HG02678 (cell line): ENCODE data around the gene PTP4A2.

Source experiments
- ATAC-seq: cut with Tn5 transposase; IDR thresholded peaks from one replicate; pipeline ENCODE4 v1.9.1; 2021; ENCODE audit warnings: mild to moderate bottlenecking, moderate library complexity; ENCODE audit not compliant: unreplicated experiment

PTP4A2 gene

DNA sequence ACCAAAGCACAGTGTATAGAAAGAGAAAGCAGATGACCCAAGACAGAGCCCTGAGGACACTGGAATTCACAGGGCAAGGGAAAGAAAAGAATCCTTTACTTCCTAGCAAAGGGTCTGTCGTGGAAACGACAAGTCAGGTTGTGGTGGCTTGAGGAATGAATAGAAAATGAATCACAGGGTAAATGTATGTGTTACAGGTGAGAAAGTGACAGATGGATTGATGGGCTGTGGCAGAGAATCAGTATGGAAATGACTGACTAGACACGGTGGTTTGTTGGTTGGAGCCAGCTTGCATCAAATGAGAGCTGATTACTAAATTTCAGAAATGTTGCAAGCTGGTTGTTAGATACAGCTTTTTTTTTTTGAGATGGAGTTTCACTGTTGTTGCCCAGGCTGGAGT, 46.9 kb downstream of the PTP4A2 start:
- no peak for ATAC-seq

DNA sequence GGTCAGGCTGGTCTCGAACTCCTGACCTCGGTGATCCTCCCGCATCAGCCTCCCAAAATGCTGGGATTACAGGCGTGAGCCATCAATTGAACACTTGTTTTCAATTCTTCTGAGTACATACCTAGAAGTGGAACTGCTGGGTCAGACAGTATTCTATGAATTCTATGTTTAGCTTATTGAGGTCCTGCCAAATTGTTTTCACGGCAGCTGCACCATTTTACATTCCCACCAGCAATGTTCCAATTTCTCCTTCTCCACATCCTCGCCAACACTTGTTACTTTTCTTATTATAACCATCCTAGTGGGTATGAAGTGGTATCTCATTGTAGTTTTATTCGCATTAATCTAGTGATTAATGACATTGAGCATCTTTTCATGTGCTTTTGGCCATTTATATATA, 49.9 kb downstream of the PTP4A2 start:
- ATAC-seq: no peak

DNA sequence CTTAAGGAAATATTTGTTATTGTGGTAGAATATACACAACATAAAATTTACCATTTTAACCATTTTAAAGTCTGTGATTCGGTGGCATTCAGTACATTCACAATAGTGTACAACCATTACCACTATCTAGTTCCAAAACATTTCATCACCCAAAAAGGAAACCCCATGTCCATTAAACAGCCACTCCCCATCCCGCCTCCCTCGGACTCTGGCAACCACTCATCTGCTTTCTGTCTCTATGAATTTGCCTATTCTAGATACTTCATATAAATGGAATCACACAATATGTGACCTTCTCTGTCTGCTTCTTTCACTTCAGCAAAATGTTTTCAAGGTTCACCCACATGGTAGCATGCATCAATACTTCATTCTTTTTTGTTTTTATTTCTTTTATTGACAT, 51.3 kb downstream of the PTP4A2 start:
- no peak for ATAC-seq

DNA sequence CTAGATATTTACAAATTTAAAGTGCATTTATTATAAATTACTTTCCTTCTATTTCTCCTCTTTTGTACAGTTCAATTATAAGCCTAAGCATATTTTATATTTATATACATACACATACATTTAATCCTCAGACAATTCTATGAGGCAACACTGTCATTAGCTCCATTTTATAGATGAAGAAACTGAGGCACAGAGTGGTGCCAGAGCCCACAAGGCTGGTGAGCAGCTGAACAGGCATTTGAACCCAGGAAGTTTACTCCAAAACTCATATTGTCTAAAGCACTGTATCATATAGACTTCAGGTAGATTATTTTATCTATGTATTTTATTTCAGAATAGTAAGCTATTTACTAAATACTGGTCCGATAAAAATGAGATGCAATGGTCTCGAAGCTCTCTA, 52.3 kb downstream of the PTP4A2 start:
- ATAC-seq: no peak

DNA sequence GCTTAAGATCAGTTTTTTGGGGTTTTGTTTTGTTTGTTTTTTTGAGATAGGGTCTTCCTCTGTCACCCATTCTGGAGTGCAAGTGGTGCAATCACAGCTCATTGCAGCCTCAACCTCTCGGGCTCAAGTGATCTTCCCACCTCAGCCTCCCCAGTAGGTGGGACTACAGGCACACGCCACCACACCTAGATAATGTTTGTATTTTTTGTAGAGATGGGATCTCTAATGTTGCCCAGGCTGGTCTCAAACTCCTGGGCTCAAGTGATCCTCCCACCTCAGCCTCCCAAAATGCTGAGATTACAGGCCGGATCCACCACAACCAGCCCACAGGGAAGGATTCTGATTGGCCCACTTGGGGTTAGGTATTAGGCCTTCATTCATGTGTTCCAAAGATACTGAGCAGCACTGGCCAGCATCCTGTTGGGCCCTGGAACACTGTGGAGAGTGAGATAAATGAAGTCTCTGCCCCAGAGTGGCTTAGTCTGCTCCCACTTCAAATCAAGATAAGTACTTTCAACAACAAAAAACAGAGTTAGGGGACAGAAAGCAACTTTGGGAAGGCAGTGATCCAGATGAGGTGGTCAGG, 54.7 kb downstream of the PTP4A2 start:
- no peak for ATAC-seq

DNA sequence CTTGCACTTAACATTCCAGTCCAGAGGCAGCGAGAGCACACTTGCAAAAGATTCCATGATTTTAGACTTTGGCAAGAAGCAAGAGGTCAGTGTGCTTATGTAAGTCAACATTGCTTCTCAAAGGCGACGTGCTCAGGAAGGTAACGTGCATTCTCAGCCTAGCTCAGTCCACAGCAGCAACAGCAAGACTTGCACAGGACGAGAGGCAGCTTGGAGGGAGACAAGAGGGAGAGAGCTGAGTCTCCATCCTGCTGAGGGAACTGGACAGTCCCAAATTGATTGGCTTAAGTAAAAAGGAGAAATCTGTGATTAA, 56.5 kb downstream of the PTP4A2 start:
- ATAC-seq: no peak

DNA sequence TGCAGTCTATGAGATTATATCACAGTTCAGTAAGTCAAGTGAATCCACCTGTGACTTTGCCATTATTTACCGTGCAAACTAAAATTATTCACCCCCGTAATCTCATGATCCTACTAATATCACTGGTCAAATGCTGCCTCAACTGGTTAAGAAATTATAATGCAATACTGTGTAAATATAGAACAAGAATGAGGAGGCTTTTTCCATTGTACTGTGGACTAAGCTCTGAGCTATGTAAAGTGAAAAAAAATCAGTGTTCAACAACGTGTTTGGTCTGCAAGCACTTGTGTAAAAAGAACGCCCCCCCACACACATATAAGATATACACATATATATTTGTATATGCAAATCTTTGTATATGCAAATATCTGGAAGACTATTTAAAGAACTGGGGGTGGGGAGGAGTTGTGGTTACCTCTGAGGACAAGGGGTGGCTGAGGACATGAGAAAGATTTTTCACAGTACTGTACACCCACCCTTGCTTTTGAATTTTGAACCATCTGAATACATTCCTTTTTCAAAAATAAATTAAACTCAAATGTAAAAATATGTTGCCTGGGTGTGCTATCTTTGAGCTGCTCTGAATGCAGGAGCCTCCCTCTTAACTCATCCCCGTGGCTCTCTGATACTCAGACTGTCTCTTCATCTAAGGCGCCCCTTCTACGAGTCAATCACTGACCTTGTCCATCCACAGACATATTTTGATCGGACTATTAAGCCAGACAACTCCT, 57.0 kb downstream of the PTP4A2 start:
- ATAC-seq: no peak

DNA sequence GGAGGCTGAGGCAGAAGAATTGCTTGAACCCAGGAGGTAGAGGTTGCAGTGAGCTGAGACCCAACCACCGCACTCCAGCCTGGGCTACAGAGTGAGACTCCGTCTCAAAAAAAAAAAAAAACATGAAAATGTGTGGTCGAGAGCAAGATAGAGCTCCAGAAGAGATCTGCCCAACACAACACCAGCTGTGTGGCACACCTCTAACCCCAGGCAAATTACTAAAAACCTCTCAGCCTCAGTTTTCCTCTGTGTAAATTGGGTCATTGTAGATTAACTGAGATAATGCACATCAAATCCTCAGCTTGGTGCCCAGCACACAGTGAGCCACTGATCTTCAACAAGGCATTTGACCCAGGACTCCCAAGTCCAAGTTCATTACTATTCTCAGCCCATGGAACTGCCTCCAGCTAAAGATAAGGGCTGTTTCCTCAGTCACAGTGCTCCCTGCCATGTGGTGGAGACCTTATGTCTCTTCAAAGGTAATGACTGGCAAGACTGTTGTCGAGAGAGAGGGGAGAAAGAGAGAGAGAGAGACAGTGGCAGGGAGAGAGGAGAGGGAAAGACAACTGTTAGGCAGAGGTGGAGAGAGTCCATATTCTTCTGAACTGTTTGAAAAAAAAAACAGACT, 58.1 kb downstream of the PTP4A2 start:
- ATAC-seq: no peak

DNA sequence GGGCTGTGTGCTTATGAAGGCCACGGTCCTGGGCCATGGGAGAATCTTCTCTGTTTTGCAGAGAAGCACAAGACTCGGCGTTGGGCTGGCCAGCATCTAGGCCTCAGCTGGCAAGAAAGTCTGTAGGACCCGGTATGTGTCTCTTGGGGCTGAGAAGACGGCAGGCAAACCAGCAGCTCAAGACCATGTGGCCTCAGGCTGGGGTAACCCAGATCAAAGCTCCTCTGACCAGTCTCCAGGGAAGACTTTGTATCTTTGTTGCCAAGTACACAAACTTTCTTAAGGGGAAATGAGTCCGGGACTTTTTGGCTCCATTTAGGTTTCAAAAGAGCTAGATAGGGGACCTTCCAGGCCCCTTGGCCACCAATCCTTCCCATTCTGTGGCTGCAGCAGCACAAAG, 60.1 kb downstream of the PTP4A2 start:
- ATAC-seq: no peak

DNA sequence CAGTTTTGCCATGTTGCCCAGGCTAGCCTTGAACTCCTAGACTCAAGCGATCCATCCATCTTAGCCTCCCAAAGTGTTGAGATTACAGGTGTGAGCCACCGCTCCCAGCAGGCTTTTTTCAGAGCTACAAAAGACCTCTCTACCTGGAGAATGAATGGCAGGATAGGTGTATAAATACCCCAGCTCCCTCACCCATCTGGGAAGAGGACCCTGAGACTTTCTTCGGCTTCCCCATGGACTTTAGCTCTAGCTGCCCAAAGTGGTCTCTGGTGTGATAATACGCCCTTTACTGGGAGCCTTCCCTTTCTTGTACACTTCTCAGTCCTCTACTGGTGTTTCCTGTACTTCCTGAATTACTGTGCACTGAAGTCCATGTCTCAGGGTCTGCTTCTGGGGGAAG, 60.6 kb downstream of the PTP4A2 start:
- ATAC-seq: no peak

DNA sequence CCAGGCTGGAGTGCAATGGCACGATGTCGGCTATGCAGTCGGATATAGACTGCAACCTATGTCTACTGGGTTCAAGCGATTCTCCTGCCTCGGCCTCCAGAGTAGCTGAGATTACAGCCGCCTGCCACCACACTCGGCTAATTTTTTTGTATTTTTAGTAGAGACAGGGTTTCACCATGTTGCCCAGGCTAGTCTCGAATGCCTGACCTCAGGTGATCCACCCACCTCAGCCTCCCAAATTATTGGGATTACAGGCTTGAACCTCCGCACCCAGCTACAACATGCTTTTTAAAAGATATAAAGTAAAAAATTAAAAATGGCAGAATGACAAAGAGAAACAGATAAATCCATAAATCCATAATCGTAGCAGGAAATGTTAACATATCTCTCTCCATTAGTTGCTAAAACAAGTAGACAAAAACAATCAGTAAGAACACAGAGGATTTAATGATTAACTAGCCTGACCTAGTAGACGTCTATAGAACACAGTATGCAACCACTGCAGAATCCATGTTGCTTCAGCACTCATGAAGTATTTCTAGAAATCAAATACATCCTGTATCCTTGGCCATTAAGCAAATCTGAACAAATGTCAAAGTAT, 62.4 kb downstream of the PTP4A2 start:
- ATAC-seq: no peak

DNA sequence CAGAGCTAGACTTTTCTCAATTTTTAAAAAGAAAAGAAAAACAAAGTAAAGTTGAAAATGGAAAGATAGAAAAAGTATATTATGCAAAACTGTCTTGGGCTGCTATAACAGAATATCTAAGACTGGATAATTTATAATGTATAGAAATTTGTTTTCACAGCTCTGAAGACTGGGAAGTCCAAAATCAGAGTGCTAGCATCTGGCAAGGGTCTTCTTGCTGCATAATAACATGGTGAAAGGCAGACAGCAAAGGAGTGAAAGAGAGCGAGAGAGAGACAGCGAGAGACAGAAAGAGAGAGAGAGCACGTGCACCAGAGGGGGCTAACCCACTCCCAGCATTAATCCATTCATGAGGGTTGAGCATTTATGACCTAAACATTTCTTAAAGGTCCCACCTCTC, 63.2 kb downstream of the PTP4A2 start:
- ATAC-seq: no peak

DNA sequence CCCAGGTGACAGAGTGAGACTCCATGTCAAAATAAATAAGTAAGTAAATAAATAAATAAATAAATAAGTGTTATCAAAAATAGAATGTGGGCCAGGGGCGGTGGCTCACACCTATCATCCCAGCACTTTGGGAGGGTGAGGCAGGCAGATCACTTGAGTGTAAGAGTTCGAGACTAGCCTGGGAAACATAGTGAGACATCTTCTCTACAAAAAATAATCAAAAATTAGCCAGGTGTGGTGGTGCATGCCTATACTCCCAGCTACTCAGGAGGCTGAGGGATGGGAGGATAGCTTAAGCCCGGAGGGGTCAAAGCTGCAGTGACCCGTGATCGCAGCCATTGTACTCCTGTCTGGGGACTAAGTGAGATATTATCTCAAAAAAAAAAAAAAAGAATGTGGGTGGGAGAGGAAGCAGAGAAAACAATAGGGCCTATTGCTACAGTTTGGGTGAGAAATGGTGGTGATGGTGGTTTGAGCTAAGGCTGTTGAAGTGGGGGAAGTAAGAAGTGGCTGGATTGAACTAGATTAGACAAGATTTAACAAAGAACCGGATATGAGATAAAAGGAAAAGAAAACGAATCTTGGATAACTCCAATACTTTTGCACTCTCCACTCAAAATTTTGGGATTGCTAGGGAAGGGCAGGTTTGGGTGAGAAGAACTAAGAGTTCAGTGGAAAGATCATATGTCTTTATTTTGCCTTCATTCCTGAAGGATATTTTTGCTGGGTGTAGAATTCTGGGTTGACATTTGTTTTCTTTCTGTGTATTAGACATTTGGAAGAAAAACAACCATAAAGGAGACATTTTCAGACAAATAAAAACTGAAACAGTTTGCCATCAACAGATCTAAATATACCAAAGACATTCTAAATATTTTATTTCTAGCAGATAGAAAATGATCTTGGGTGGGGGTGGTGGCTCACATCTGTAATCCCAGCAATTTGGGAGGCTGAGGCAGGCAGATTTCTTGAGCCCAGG, 65.2 kb downstream of the PTP4A2 start:
- ATAC-seq: no peak

DNA sequence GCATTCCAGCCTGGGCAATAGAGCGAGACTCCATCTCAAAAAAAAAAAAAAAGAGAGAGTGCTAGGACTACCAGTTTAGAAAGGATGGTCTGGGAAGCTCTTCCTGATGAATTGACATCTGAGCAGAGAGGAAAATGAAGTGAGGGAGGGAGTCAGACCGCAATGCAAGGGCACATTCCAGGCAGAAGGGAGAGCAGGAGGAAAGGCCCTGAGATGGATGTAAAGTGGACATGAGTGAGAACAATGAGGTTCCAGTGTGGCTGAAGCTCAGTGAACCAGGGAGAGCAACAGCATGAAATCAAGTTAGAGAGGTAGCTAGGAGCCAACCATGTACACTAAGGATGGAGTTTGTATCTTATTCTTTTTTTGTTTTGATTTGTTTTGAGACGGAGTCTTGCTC, 66.5 kb downstream of the PTP4A2 start:
- ATAC-seq: no peak

DNA sequence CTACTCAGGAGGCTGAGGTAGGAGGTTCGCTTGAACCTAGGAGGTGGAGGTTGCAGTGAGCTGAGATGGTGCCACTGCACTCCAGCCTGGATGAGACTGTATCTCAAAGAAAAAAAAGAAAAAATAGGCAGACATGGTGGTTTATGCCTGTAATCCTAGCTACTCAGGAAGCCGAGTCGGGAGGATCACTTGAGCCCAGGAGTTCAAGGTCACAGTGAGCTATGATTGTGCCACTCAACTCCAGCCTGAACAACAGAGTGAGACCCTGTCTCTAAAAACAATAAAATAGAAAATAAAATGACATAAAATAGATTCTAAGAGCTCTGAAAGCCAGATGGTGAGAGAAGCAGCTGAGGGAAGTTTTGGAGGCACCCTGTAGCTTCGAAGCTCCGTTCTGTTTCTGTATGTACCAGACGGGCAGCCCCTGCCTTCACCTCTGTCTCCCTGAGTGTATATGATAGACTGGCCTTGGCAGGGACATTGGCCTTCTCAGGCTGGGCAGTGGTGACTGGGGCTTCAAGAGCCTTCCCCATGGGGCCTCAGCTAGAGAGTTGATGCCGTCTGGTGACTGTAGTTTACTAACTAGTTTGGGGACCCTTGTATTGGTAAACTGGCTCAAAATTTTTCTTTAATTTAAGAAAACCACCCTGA, 68.0 kb downstream of the PTP4A2 start:
- ATAC-seq: no peak

DNA sequence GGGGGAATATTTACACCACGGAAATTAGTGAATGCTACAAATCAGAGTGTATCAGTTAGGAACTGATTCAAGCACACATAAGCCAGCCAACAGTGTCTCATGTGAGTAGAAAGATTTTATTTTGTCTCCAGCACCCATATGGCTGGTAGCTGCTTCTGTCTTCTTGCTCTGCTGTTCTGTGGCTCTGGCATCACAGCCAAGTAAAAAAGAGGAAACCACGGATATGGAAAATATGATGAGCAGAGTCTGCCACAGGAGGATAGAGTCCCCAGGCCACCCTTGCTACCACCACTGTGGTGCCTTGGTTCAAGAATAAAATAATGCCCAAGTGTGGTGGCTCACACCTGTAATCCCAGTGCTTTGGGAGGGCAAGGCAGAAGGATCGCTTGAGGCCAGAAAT, 68.7 kb downstream of the PTP4A2 start:
- ATAC-seq: no peak

DNA sequence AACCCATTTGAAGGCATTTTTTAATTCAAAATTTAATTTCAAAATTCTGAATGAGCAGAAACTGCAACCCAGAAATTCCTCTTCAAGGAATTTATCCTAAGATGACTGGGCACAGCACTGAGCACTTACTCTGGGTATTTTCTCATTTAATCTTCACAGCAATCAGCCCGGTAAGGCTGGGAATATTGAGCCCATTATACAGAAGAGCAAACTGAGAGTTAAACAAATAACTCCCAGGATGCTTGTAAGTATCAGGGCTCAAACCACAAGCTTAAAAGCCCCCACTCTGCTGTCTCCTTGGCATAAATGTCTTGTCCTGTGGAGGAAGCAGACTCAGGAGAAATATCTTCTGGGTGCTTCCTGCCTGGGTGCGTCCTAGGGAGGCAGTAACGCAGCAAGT, 69.3 kb downstream of the PTP4A2 start:
- no peak for ATAC-seq

DNA sequence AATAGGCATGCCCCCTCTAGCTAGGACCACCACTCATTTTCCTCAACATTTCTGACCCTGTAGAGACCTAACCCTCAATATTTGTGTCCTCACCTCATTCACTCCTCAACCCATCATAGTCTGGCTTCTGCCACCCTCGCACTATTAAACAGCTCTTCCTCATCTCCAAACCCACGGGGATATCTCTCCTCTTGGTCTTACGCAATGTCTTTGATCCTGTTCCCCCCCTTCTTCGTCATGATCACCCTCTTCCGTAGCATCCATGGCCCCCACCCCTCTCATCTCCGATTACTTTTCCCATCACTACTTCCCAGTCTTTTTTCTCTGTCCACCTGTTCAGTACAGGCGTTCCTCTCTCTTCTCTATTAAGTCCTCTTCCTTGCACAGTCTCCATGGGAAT, 70.6 kb downstream of the PTP4A2 start:
- ATAC-seq: no peak

DNA sequence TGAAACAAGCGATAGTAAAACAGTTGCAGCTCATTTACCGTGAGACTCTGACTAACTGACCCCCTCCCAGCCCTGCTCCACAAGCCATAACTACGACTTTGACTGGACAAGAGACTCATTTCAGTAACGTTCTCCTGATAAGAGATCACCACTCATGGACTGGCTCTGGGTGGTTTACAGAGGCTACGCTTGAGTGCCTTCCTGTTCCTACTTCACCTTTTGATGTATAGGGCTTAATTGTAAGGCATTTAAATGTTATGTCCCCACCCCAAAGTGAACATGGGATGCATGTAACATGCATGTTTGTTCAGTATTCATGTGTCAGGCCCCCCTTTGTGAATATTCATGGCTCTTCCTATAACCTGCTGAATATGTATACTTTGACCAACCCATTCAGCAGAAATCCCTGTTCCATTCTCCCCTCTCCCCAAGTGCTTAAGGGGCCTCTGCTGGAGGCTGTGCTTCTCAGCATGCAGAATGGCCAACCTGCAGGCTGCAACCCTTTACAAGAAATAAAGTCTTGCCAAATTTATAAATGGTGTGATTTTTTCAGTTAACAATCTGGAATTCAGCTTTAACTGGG, 71.6 kb downstream of the PTP4A2 start:
- no peak for ATAC-seq

DNA sequence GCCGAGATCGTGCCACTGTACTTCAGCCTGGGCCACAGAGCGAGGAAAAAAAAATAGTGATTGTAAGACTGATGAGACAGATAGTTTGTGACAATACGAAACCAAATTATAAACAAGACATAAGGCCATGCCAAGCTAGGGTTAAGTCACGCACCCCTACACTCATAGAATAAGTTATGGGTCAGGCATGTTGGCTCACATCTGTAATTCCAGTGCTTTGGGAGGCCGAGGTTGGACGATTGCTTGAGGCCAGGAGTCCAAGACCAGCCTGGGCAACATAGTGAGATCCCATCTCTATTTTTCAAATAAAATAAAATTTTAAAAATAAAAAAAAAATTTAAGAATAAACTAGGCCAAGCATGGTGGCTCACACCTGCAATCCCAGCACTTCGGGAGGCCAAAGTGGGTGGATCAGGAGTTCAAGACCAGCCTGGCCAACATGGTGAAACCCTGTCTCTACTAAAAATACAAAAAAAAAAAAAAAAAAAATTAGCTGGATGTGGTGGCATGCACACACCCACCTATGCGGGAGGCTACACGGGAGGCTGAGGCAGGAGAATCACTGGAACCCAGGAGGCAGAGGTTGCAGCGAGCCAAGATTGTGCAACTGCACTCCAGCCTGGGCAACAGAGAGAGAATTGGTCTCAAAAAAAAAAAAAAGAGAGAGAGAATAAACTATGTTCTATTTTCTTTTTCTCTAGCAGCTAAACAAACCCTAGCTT, 72.3 kb downstream of the PTP4A2 start:
- ATAC-seq: no peak
